B cell (primary cell): ENCODE measurements around the gene UBAC2. TPM values are rescaled to one million over a fixed set of nuclear protein-coding genes. Genes with fewer than 3 reads are reported as not detected.

Experiments used
- ATAC-seq: fragments of 200-7000 bp; cut with Tn5 transposase; one replicate; pipeline ENCODE4 v1.10.0; 2021; ENCODE audit warnings: low read depth, mild to moderate bottlenecking, moderate number of reproducible peaks, moderate library complexity
- CTCF ChIA-PET: fragments of 350-600 bp; sonication (Branson Sonifier 250); formaldehyde crosslinking; loops from one replicate; lab custom pipeline; 2021; ENCODE audit warnings: antibody characterized with exemption, inconsistent platforms; lab: Charles Lee
- POLR2A ChIA-PET: fragments of 350-600 bp; sonication (Branson Sonifier 250); formaldehyde crosslinking; loops from one replicate; lab custom pipeline; 2021; ENCODE audit warnings: antibody characterized with exemption; lab: Charles Lee
- DNase-seq: peaks from one replicate; pipeline ENCODE4 v3.0.0; 2013
- H2AFZ ChIP-seq: 2 replicates; pipeline ENCODE4 v1.6.1; 2012; ENCODE audit warnings: mild to moderate bottlenecking, low read depth, low read length; ENCODE audit not compliant: insufficient read depth, poor library complexity, severe bottlenecking
- H3K27ac ChIP-seq, 2 donors: 1 replicate in 1 of 2; 2 replicates in 1 of 2; pipeline ENCODE4 v1.5.1; 2012 to 2013; ENCODE audit warnings: low read length in 2 of 2, mild to moderate bottlenecking in 2 of 2, moderate library complexity in 1 of 2
- H3K27me3 ChIP-seq, 4 experiments: fragments of 200-600 bp in 1 of 4; sonication (generic) in 1 of 4; replicated peaks in 1 of 4; 1 replicate in 2 of 4; 2 replicates in 2 of 4; pipeline versions ENCODE4 v1.6.1 to v1.7.0; 2013 to 2016; ENCODE audit warnings: low read length in 3 of 4, mild to moderate bottlenecking in 2 of 4, mixed read lengths in 1 of 4, moderate library complexity in 1 of 4; ENCODE audit not compliant: insufficient read depth in 4 of 4, control insufficient read depth in 3 of 4; ENCODE audit errors: control extremely low read depth in 1 of 4
- H3K36me3 ChIP-seq, 2 experiments: replicated peaks in 1 of 2; 1 replicate in 1 of 2; 2 replicates in 1 of 2; pipeline versions ENCODE4 v1.6.1 to v1.7.1; 2013; ENCODE audit warnings: low read length in 1 of 2; ENCODE audit not compliant: insufficient read depth in 2 of 2, control insufficient read depth in 1 of 2; ENCODE audit errors: control extremely low read depth in 1 of 2, extremely low read depth in 1 of 2
- H3K4me1 ChIP-seq, 2 donors: fragments of 200-600 bp in 1 of 2; sonication (generic) in 1 of 2; 1 replicate in 1 of 2; 2 replicates in 1 of 2; pipeline versions ENCODE4 v1.5.1 to v1.6.1; 2013 to 2017; ENCODE audit warnings: low read length in 2 of 2; ENCODE audit not compliant: control insufficient read depth in 2 of 2, insufficient read depth in 2 of 2
- H3K4me2 ChIP-seq: replicated peaks from 2 replicates; pipeline ENCODE3; 2012; ENCODE audit warnings: mild to moderate bottlenecking, low read depth, low read length; ENCODE audit not compliant: poor library complexity, severe bottlenecking
- H3K4me3 ChIP-seq, 5 experiments: fragments of 200-600 bp in 1 of 5; sonication (generic) in 1 of 5; 1 replicate in 3 of 5; 2 replicates in 2 of 5; pipeline versions ENCODE4 v1.5.1 to v1.7.0; 2011 to 2016; ENCODE audit warnings: low read length in 4 of 5, mild to moderate bottlenecking in 4 of 5, low read depth in 2 of 5, control low read depth in 1 of 5, moderate library complexity in 1 of 5; ENCODE audit not compliant: insufficient read depth in 1 of 5; ENCODE audit errors: control extremely low read depth in 1 of 5, extremely low read depth in 1 of 5
- H3K79me2 ChIP-seq: fragments of 200-600 bp; sonication (generic); one replicate; pipeline ENCODE4 v1.6.0; 2016; ENCODE audit warnings: low read length; ENCODE audit not compliant: control insufficient read depth, insufficient read depth
- H3K9ac ChIP-seq: fragments of 200-600 bp; sonication (generic); 2 replicates; pipeline ENCODE4 v1.6.1; 2017; ENCODE audit warnings: mild to moderate bottlenecking, low read length, moderate library complexity
- H3K9me3 ChIP-seq, 3 donors: one replicate each; pipeline versions ENCODE4 v1.6.1 to v1.7.1; 2013; ENCODE audit warnings: low read length in 2 of 3; ENCODE audit not compliant: control insufficient read depth in 2 of 3, insufficient read depth in 1 of 3; ENCODE audit errors: control extremely low read depth in 1 of 3
- H4K20me1 ChIP-seq: 2 replicates; pipeline ENCODE4 v1.6.0; 2012; ENCODE audit warnings: mild to moderate bottlenecking, low read length; ENCODE audit not compliant: insufficient read depth, control insufficient read depth, poor library complexity, severe bottlenecking
- H3K27ac Mint-ChIP-seq: one replicate; pipeline ENCODE4 v1.8.0; 2021; ENCODE audit warnings: mixed read lengths
- H3K27me3 Mint-ChIP-seq: one replicate; pipeline ENCODE4 v1.8.0; 2021; ENCODE audit warnings: mixed read lengths
- H3K4me1 Mint-ChIP-seq: one replicate; pipeline ENCODE4 v1.8.0; 2021; ENCODE audit warnings: mixed read lengths
- H3K4me3 Mint-ChIP-seq: one replicate; pipeline ENCODE4 v1.8.0; 2021; ENCODE audit warnings: mixed read lengths
- H3K9me3 Mint-ChIP-seq: one replicate; pipeline ENCODE4 v1.8.0; 2022; ENCODE audit warnings: mixed read lengths; ENCODE audit not compliant: insufficient read depth
- CTCF ChIP-seq: fragments of 200-600 bp; IDR thresholded peaks from one replicate; pipeline ENCODE4 v1.8.0; 2022; ENCODE audit warnings: antibody characterized with exemption, mild to moderate bottlenecking
- EZH2 ChIP-seq: IDR thresholded peaks from 2 replicates; pipeline ENCODE4 v1.6.1; 2012; ENCODE audit warnings: borderline replicate concordance, low read depth, mild to moderate bottlenecking, moderate library complexity, low read length; ENCODE audit not compliant: insufficient read depth, poor library complexity, severe bottlenecking
- WGBS: methylation state at CpG from one replicate; pipeline ENCODE4 v1.1.5; 2013; ENCODE audit warnings: missing lambda C conversion rate; ENCODE audit not compliant: insufficient coverage; 5-methylcytosine and 5-hydroxymethylcytosine counted together
- intact Hi-C: fragments of 100-400 bp; cut with micrococcal nuclease; formaldehyde crosslinking; loops from one replicate; pipeline ENCODE4 v1.10.0; 2022
- polyA plus RNA-seq: library from polyadenylated mRNA; depleted of rRNA; stranded (reverse); fragments of >200 nt; gene quantifications from 2 replicates; pipeline ENCODE4 v1.2.3, GENCODE V29; 2012
- total RNA-seq, 2 donors: library from RNA; stranded (reverse); fragments of 120-200 nt in 1 of 2; gene quantifications; 1 replicate in 1 of 2; 2 replicates in 1 of 2; pipeline versions ENCODE4 v1.2.3 to v1.2.4, GENCODE V29; 2013 to 2022

The UBAC2 gene
- total and polyA plus RNA-seq, 2 donors (not counting 1 experiment from before 2014, with no cell fraction given) = 56.3 to 60.8 TPM

DNA sequence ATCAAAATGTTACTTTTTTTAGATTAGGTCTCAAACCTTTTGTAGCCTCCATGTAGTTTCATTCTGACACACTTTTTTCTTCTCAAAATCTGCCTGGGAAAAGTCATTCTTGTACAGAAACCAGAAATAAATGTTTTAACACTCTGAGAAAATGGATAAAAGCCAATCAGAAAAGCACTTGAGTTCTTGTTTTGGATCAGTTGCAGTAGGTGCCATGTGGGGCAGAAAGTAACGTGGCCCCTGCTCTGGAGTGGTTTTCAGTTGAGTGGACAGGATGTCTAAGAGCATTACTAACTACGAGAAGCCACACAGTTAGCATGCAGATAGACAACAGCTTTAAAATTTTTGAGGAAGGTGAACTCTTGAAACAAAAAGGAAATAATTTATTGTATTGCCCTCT lies 87.4 kb downstream of the UBAC2 start:
- Histone ChIP-seq H3K79me2 (peaks cover 88% of the 10 kb centered on the region), H3K4me1 (peaks cover 68 to 76% of the 10 kb centered on the region in 2 donors), H3K4me2 (peak overlapping the region; percentile 28), H3K4me3 (peak overlapping the region in 1 of 5 experiments; percentile 2), H3K9me3 (no peaks in the 10 kb centered on the region), H3K36me3 (peaks cover 0 to 15% of the 10 kb centered on the region in 2 experiments), H3K27ac (peak overlapping the region; percentile 11 to 58), H3K27me3 (no peaks in the 10 kb centered on the region), H3K9ac (no peak overlapping the region), H4K20me1 (no peaks in the 10 kb centered on the region), H2AFZ (no peak overlapping the region)
- peak; percentile 73 for ATAC-seq
- no CpG with 5 or more reads among the region's 2 CpGs for WGBS
- Mint-ChIP-seq H3K27ac (peak overlapping the region; percentile 75), H3K4me3 (peak overlapping the region; percentile 38), H3K9me3 (no peaks in the 10 kb centered on the region), H3K27me3 (no peaks in the 10 kb centered on the region), H3K4me1 (peaks cover 83% of the 10 kb centered on the region)
- ChIA-PET CTCF (interaction anchor here (0.7 to 3.2 kb wide), 14 partner anchors 9 to 148 kb away, joined by 3 to 22 read pairs (median 4); no protein-coding TSS in a partner anchor), POLR2A (interaction anchor here (0.5 to 1.1 kb wide), 3 partner anchors 10 to 244 kb away, joined by 3 read pairs; no protein-coding TSS in a partner anchor)
- intact Hi-C loops = no loop called here
- TF ChIP-seq EZH2 = no peak
- TF ChIP-seq CTCF = no peak
- peak; percentile 55 for DNase-seq

GRCh38 chr13:99289271-99289670 lies 88.6 kb downstream of the UBAC2 start:
- no peak overlapping the region for H3K9ac ChIP-seq
- peak overlapping the region in 1 of 2 donors; percentile 58 for H3K27ac ChIP-seq
- peaks cover 68 to 75% of the 10 kb centered on the region in 2 donors for H3K4me1 ChIP-seq
- intact Hi-C loops = no loop called here
- H3K4me2 ChIP-seq = peak overlapping the region; percentile 1
- ATAC-seq = no peak
- H3K79me2 ChIP-seq = peaks cover 90% of the 10 kb centered on the region
- no peaks in the 10 kb centered on the region for H4K20me1 ChIP-seq
- no peak overlapping the region for H3K4me3 ChIP-seq
- no peaks in the 10 kb centered on the region for H3K27me3 ChIP-seq
- peak overlapping the region; percentile 64 for H3K27ac Mint-ChIP-seq
- no peaks in the 10 kb centered on the region for H3K9me3 ChIP-seq
- H3K4me3 Mint-ChIP-seq = no peak overlapping the region
- H3K36me3 ChIP-seq = peaks cover 0 to 24% of the 10 kb centered on the region in 2 experiments
- no peaks in the 10 kb centered on the region for H3K27me3 Mint-ChIP-seq
- ChIA-PET POLR2A (interaction anchor here (1.0 kb wide), 1 partner anchor 10 kb away, joined by 3 read pairs; no protein-coding TSS in a partner anchor), CTCF (interaction anchor here (0.8 to 3.2 kb wide), 7 partner anchors 13 to 147 kb away, joined by 3 to 22 read pairs (median 6); no protein-coding TSS in a partner anchor)
- TF ChIP-seq EZH2 = no peak
- no peak for TF ChIP-seq CTCF
- peaks cover 85% of the 10 kb centered on the region for H3K4me1 Mint-ChIP-seq
- no CpG with 5 or more reads among the region's 2 CpGs for WGBS
- DNase-seq = no peak
- H3K9me3 Mint-ChIP-seq = no peaks in the 10 kb centered on the region
- H2AFZ ChIP-seq = no peak overlapping the region
